Upper lobe of left lung (tissue), 6 donors: ENCODE results near the gene KRR1. TPM values are rescaled to one million over a fixed set of nuclear protein-coding genes. Genes with fewer than 3 reads are reported as not detected.

ENCODE experiments used
- ATAC-seq, 2 donors: fragments of 200-7000 bp; cut with Tn5 transposase; one replicate each; pipeline ENCODE4 v1.9.1; 2022; ENCODE audit warnings: mild to moderate bottlenecking in 2 of 2, moderate library complexity in 2 of 2; ENCODE audit not compliant: low FRiP score in 2 of 2
- DNase-seq, 2 donors: peaks; one replicate each; pipeline ENCODE4 v3.0.0-alpha.2; 2019 to 2020
- H3K27ac ChIP-seq, 4 donors: fragments of 200-600 bp; sonication (generic); one replicate each; pipeline ENCODE4 v1.5.1; 2016 to 2019
- H3K27me3 ChIP-seq, 4 donors: fragments of 200-600 bp; sonication (generic); one replicate each; pipeline ENCODE4 v1.5.1; 2017 to 2019
- H3K36me3 ChIP-seq, 4 donors: fragments of 200-600 bp; sonication (generic); one replicate each; pipeline ENCODE4 v1.5.1; 2016 to 2019
- H3K4me1 ChIP-seq, 4 donors: fragments of 200-600 bp; sonication (generic); one replicate each; pipeline ENCODE4 v1.5.1; 2018 to 2019
- H3K4me3 ChIP-seq, 4 donors: fragments of 200-600 bp; sonication (generic); one replicate each; pipeline ENCODE4 v1.5.1; 2017 to 2019; ENCODE audit warnings: mild to moderate bottlenecking in 2 of 4, moderate library complexity in 1 of 4
- H3K9me3 ChIP-seq, 4 donors: fragments of 200-600 bp; sonication (generic); one replicate each; pipeline ENCODE4 v1.5.1; 2018 to 2019
- EP300 ChIP-seq, 4 donors: sonication (generic); formaldehyde crosslinking; IDR thresholded peaks; one replicate each; pipeline ENCODE4 v1.5.1; 2017; ENCODE audit warnings: antibody characterized with exemption in 4 of 4, control low read depth in 2 of 4
- POLR2A ChIP-seq, 4 donors: fragments of 450-650 bp; IDR thresholded peaks; one replicate each; pipeline ENCODE4 v1.5.1; 2016 to 2017; ENCODE audit warnings: antibody characterized with exemption in 4 of 4, mild to moderate bottlenecking in 2 of 4
- POLR2AphosphoS5 ChIP-seq, 2 donors: sonication (generic); formaldehyde crosslinking; IDR thresholded peaks; one replicate each; pipeline ENCODE4 v1.5.1; 2017; ENCODE audit warnings: antibody characterized with exemption in 2 of 2
- WGBS, 2 donors: methylation state at CpG; one replicate each; pipeline ENCODE4 v1.1.5; 2017 to 2018; 5-methylcytosine and 5-hydroxymethylcytosine counted together
- total RNA-seq, 6 donors: library from RNA; depleted of rRNA in 4 of 6; stranded (reverse); fragments of >200 nt in 4 of 6; gene quantifications; one replicate each; pipeline versions ENCODE4 v1.1.0 to v1.2.1, GENCODE V29; 2016 to 2021
- TF ChIP-seq, protein P1 (sequence below), 6 experiments: fragments of 450-650 bp in 4 of 6; fragments of 200-600 bp in 2 of 6; sonication (generic) in 2 of 6; IDR thresholded peaks; one replicate each; pipeline ENCODE4 v1.5.1; 2016 to 2019; ENCODE audit warnings: antibody characterized with exemption in 6 of 6
- donor health status: DM: no; HTN: no; CAD: no; lungs with moderate emphysema.
- donor health status: DM: no; HTN: yes; CAD: no; lungs with severe emphysema.

Gene KRR1
- 10 to 100 TPM; 24.5 to 44.6 (median 35.7) TPM for total RNA-seq

DNA sequence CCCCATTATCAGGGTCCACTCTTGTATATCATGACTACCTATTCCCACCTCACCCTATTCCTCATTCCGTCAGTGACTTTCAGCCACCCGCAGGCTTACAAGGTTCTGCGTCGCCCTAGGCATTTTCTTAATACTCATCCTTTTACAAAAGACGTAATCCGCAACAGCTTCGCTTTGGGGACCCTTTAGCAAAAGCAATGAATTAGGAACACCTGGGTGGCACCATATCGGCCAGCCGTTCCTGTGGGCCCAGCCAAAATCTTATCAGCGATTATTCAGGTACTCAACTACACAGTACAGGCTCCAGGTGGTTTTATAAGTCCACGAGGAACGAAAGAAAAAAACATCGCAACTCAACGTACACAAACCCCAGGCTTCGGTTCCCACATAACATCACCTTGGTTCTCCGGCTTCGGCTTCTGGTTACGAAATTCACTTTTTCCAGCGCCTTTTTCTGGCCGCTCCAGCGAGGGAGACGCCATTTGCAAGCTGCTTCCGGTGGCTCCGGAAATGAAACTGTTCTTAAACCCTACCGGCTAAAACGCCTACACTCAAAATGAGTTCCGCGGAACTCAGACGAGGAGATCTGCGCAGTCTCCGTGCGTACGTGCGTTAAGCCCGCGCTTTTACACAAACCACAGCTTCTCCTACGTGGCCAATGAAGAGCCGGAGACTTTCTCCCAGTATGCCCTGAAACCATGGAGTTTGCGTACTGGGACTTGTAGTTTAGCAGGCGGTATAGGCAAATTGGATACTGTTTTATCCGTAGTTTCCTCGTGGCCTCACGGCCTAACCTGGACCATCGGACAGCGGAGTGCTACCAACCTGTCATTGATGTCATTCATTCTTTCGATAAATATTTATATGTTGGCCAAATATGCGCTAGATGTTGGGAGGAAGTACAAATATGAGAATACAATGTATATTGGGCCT lies at the start of gene KRR1:
Gene KRR1 (minus strand): TSS at position 494 of the 933 bp plus-strand sequence. CDS start 12 bp downstream, at position 482.
- WGBS, 2 donors, result 4 to 6% methylated on average over 45 to 47 of the region's 47 CpGs
- H3K36me3 ChIP-seq, result peaks cover 0 to 14% (median under 1%) of the 10 kb centered on the region in 4 donors
- H3K9me3 ChIP-seq, result no peaks in the 10 kb centered on the region
- H3K27me3 ChIP-seq, result no peaks in the 10 kb centered on the region
- peak in 1 of 2 donors; percentile 95 for DNase-seq
- TF ChIP-seq EP300 (IDR thresholded peaks at IDR 0.05) (peak in 2 of 4 donors; percentile 19 to 35), POLR2A (IDR thresholded peaks at IDR 0.05) (peak in 3 of 4 donors; percentile 22 to 61 (median 46)), POLR2AphosphoS5 (IDR thresholded peaks at IDR 0.05) (peak; percentile 64 to 83)
- TF ChIP-seq, protein P1, sequence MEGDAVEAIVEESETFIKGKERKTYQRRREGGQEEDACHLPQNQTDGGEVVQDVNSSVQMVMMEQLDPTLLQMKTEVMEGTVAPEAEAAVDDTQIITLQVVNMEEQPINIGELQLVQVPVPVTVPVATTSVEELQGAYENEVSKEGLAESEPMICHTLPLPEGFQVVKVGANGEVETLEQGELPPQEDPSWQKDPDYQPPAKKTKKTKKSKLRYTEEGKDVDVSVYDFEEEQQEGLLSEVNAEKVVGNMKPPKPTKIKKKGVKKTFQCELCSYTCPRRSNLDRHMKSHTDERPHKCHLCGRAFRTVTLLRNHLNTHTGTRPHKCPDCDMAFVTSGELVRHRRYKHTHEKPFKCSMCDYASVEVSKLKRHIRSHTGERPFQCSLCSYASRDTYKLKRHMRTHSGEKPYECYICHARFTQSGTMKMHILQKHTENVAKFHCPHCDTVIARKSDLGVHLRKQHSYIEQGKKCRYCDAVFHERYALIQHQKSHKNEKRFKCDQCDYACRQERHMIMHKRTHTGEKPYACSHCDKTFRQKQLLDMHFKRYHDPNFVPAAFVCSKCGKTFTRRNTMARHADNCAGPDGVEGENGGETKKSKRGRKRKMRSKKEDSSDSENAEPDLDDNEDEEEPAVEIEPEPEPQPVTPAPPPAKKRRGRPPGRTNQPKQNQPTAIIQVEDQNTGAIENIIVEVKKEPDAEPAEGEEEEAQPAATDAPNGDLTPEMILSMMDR (IDR thresholded peaks at IDR 0.05), result peak in 2 of 6 experiments; percentile 29 to 30
- peak within 1 kb of the TSS; percentile 66 to 86 (median 84) for H3K4me3 ChIP-seq
- H3K27ac ChIP-seq, result peak within 1 kb of the TSS; percentile 74 to 85 (median 82)
- peaks cover 13 to 20% (median 16%) of the 10 kb centered on the region in 4 donors for H3K4me1 ChIP-seq
- ATAC-seq, result peak; percentile 99

DNA sequence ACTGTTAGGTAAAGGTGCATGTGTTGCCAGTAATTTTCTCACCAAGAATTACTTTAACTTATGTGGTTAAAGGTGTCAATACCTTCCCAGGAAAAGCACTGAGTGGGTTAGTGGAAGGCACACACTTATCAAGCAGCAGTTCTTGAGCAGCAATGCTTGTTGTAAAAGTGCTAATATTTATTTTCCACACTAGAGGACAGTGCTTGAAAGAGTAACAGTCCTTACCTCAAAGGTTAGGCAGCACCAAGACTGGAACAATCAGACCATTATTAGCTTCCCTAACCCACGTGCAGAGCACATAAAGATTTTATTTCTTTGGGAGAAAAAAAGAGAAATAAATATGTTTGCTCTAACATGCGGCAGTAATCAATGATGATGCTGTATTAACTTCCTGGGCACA lies 48.8 kb upstream of the KRR1 start:
- no peak overlapping the region for H3K27ac ChIP-seq
- TF ChIP-seq EP300 (IDR thresholded peaks at IDR 0.05) (no peak), POLR2A (IDR thresholded peaks at IDR 0.05) (no peak), POLR2AphosphoS5 (IDR thresholded peaks at IDR 0.05) (no peak)
- TF ChIP-seq, protein P1 (IDR thresholded peaks at IDR 0.05), result peak in 3 of 6 experiments; percentile 31 to 38 (median 37)
- H3K27me3 ChIP-seq, result no peaks in the 10 kb centered on the region
- no peaks in the 10 kb centered on the region for H3K4me1 ChIP-seq
- DNase-seq (no peak), ATAC-seq (peak in 1 of 2 donors; percentile 41)
- WGBS, 2 donors, result 31 to 35% methylated on average over 2 of the region's 2 CpGs
- no peaks in the 10 kb centered on the region for H3K9me3 ChIP-seq
- no peak overlapping the region for H3K4me3 ChIP-seq
- no peaks in the 10 kb centered on the region for H3K36me3 ChIP-seq

DNA sequence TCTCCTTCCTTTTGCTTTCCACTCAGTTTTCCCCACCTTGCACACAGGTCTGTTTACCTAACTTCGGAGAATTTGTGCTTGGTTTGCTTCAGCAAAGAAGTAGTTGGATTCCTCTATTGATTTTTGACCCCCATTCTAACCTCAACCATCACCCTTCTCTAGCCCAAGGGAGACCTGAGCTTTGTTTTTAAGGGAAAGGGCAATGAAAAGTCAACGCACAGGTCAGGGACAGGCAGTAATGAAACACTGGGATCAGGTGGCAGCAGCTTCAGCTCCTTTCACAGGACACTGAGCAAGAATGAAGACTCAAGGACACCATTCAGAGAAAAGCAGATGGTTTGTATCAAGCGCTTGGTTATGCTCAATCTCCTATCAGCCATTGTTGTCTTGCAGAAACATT lies 46.9 kb upstream of the KRR1 start:
- H3K4me1 ChIP-seq, result peaks cover 0 to 7% (median 0%) of the 10 kb centered on the region in 4 donors
- 86 to 90% methylated on average over 3 of the region's 3 CpGs for WGBS, 2 donors
- H3K4me3 ChIP-seq, result no peak overlapping the region
- no peaks in the 10 kb centered on the region for H3K36me3 ChIP-seq
- H3K9me3 ChIP-seq, result no peaks in the 10 kb centered on the region
- TF ChIP-seq EP300 (IDR thresholded peaks at IDR 0.05), result no peak
- TF ChIP-seq POLR2AphosphoS5 (IDR thresholded peaks at IDR 0.05), result no peak
- H3K27me3 ChIP-seq, result no peaks in the 10 kb centered on the region
- no peak for ATAC-seq
- DNase-seq, result no peak
- H3K27ac ChIP-seq, result no peak overlapping the region

GRCh38 chr12:75556311-75556899 lies 45.0 kb upstream of the KRR1 start:
- 59 to 62% methylated on average over 3 of the region's 3 CpGs for WGBS, 2 donors
- H3K9me3 ChIP-seq, result no peaks in the 10 kb centered on the region
- no peak for ATAC-seq

More at GRCh38 chr12:75556311-75556899, 45.0 kb upstream of the KRR1 start:
- H3K4me3 ChIP-seq, result no peak overlapping the region
- H3K36me3 ChIP-seq, result no peaks in the 10 kb centered on the region
- no peak for TF ChIP-seq POLR2A (IDR thresholded peaks at IDR 0.05)
- TF ChIP-seq, protein P1 (IDR thresholded peaks at IDR 0.05), result no peak
- TF ChIP-seq POLR2AphosphoS5 (IDR thresholded peaks at IDR 0.05), result no peak
- no peak for TF ChIP-seq EP300 (IDR thresholded peaks at IDR 0.05)
- H3K4me1 ChIP-seq, result peaks cover 0 to 7% (median 0%) of the 10 kb centered on the region in 4 donors
- H3K27ac ChIP-seq, result no peak overlapping the region
- H3K27me3 ChIP-seq, result no peaks in the 10 kb centered on the region
- DNase-seq, result no peak
